Activated CD8-positive, alpha-beta T cell treated with anti-CD3 and anti-CD28 coated beads, Interleukin-2, amount 10 ng/mL, durations not matched to agents 7 days and 5 days (primary cell): Measurements from ENCODE around the gene CACNB1. TPM values are rescaled to one million over a fixed set of nuclear protein-coding genes. Genes with fewer than 3 reads are reported as not detected.

Experiments
- ATAC-seq: fragments of 150-1000 bp; cut with Tn5 transposase; one replicate; pipeline ENCODE4 v1.10.0; 2021; ENCODE audit warnings: moderate library complexity
- CTCF ChIA-PET: fragments of 350-600 bp; sonication (Branson Sonifier 250); formaldehyde crosslinking; loops from one replicate; lab custom pipeline; 2021; ENCODE audit warnings: antibody characterized with exemption; lab: Charles Lee
- POLR2A ChIA-PET: fragments of 350-600 bp; sonication (Branson Sonifier 250); formaldehyde crosslinking; loops from one replicate; lab custom pipeline; 2021; ENCODE audit warnings: antibody characterized with exemption; lab: Charles Lee
- DNase-seq: peaks from one replicate; pipeline ENCODE4 v3.0.0-alpha.2; 2020
- H3K27ac Mint-ChIP-seq: one replicate; pipeline ENCODE4 v1.8.0; 2021; ENCODE audit warnings: mild to moderate bottlenecking, mixed read lengths
- H3K27me3 Mint-ChIP-seq: one replicate; pipeline ENCODE4 v1.8.0; 2021; ENCODE audit warnings: low read depth, mixed read lengths
- H3K36me3 Mint-ChIP-seq: one replicate; pipeline ENCODE4 v1.8.0; 2021; ENCODE audit warnings: low read depth, mixed read lengths
- H3K4me1 Mint-ChIP-seq: one replicate; pipeline ENCODE4 v1.8.0; 2021; ENCODE audit warnings: low read depth, mixed read lengths
- H3K4me3 Mint-ChIP-seq: one replicate; pipeline ENCODE4 v1.8.0; 2021; ENCODE audit warnings: mild to moderate bottlenecking, mixed read lengths
- H3K9me3 Mint-ChIP-seq: one replicate; pipeline ENCODE4 v1.8.0; 2022; ENCODE audit warnings: mixed read lengths; ENCODE audit not compliant: insufficient read depth
- total RNA-seq, 2 experiments: library from RNA; stranded (reverse); gene quantifications; one replicate each; pipeline ENCODE4 v1.2.3, GENCODE V29; 2021

The CACNB1 gene
- total RNA-seq, 2 experiments from 2014 or later = 22.1 to 23.2 TPM

DNA sequence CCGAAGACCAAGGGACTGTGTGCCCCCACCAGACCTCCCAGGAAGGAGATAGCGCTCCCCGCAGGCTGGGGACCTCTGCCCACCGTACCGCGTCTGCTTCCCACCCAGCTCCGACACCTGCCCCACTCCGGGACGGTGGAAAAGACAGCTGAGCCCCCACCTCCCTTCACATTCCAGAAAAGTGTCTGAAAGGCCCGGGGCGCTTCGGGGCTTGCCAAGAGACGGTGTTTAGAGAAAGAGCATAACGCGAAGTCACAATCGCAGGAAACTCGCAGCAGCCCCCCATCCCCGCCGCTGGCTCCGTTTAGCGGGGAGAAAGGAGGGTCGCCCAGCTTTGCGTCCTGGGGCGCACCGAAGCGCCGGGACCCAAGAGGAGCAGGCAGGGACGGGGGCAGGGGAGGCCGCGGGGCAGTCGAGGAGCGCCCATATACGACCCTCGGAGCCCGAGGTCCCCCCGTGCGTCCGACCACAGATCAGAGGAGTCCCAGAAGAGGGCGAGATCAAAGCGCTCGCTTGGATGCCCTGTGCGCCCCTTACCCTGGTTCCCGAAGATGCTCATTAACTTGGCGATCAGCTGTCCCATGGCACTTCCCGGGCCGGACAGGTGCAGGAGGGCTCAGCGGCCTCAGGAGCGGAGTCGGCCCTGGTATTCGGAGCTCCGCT is 32.2 kb downstream of the CACNB1 start:
- peak; percentile 37 for ATAC-seq
- H3K4me3 Mint-ChIP-seq = peak overlapping the region; percentile 83
- CTCF ChIA-PET = interaction anchor here (0.5 to 9.0 kb wide), 77 partner anchors 9 to 797 kb away, joined by 3 to 188 read pairs (median 4); partner anchors contain the start of genes FBXO47, LASP1NB, PLXDC1 and RPL19
- H3K27me3 Mint-ChIP-seq = peaks cover 17% of the 10 kb centered on the region
- H3K4me1 Mint-ChIP-seq = peaks cover 43% of the 10 kb centered on the region
- no peak for DNase-seq
- H3K36me3 Mint-ChIP-seq = peaks cover 5% of the 10 kb centered on the region
- POLR2A ChIA-PET = interaction anchor here (1.2 to 1.4 kb wide), 2 partner anchors 9 to 11 kb away, joined by 6 to 7 read pairs; no protein-coding TSS in a partner anchor
- peak overlapping the region; percentile 60 for H3K27ac Mint-ChIP-seq
- peaks cover 4% of the 10 kb centered on the region for H3K9me3 Mint-ChIP-seq

DNA sequence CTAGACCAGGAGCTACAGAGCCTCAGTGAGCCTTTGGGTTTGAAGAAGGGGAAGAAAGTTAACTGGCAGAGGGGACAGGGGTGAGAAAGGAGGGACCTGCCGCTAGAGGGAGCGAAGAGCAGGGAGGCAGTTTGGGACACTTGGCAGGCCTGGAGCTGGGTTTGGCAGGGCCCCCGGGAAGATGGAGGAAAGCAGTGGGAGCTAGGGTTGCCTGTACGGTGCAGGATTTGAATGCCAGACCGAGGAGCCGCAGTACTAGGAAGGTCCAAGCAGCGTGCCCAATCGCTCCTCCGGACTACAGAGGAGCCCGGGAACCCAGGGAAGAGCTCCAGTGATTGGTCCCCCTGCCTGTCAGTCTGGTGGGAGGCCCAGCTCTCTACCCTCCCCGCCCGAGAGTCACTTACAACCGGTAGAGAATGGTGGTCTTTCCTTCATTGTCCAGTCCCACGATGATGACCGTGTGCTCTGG is 32.8 kb downstream of the CACNB1 start:
- Mint-ChIP-seq H3K36me3 (peaks cover 5% of the 10 kb centered on the region), H3K9me3 (peaks cover 4% of the 10 kb centered on the region), H3K27ac (peak overlapping the region; percentile 60), H3K27me3 (peaks cover 17% of the 10 kb centered on the region), H3K4me3 (peak overlapping the region; percentile 83), H3K4me1 (peaks cover 40% of the 10 kb centered on the region)
- ChIA-PET POLR2A (interaction anchor here (1.2 to 1.4 kb wide), 2 partner anchors 9 to 11 kb away, joined by 6 to 7 read pairs; no protein-coding TSS in a partner anchor), CTCF (interaction anchor here (0.5 to 9.0 kb wide), 79 partner anchors 9 to 797 kb away, joined by 3 to 188 read pairs (median 4); partner anchors contain the start of genes FBXO47, LASP1NB, PLXDC1 and RPL19)
- DNase-seq (peak; percentile 88), ATAC-seq (peak; percentile 96)

GRCh38 chr17:39161962-39162361 is 35.5 kb downstream of the CACNB1 start:
- no peak overlapping the region for H3K27ac Mint-ChIP-seq
- ATAC-seq (no peak), DNase-seq (no peak)
- no peak overlapping the region for H3K4me3 Mint-ChIP-seq
- peaks cover 20% of the 10 kb centered on the region for H3K4me1 Mint-ChIP-seq
- POLR2A ChIA-PET = no interaction called here
- no peaks in the 10 kb centered on the region for H3K9me3 Mint-ChIP-seq
- no peaks in the 10 kb centered on the region for H3K36me3 Mint-ChIP-seq
- CTCF ChIA-PET = interaction anchor here (1.1 to 9.0 kb wide), 4 partner anchors 9 to 179 kb away, joined by 3 to 188 read pairs (median 52); no protein-coding TSS in a partner anchor
- H3K27me3 Mint-ChIP-seq = peaks cover 10% of the 10 kb centered on the region

GRCh38 chr17:39158623-39159022 is 38.8 kb downstream of the CACNB1 start:
- H3K4me3 Mint-ChIP-seq = no peak overlapping the region
- no peak overlapping the region for H3K27ac Mint-ChIP-seq

DNA sequence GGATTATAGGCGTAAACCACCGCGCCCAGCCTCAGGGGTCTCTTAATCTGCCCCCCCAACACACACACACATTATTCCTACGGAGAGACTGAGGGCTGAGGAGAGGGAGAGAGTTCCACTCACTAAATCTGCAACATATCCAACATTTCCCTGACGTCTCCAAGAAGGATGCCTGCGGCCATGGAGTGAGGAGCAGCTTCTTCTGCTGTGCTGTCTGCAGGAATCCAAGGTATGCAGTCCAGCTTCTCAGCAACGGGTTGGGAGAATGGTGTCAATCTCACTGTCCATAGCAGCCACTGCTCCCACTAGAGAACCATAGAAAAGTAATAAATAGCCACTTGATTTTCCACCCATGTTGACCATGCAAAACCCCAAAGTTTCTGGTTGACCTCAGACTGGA is 41.0 kb downstream of the CACNB1 start:
- CTCF ChIA-PET = interaction anchor here (1.4 to 2.2 kb wide), 2 partner anchors 8 to 19 kb away, joined by 4 read pairs; no protein-coding TSS in a partner anchor
- ATAC-seq (no peak), DNase-seq (no peak)
- peaks cover 2% of the 10 kb centered on the region for H3K27me3 Mint-ChIP-seq
- POLR2A ChIA-PET = no interaction called here
- no peak overlapping the region for H3K27ac Mint-ChIP-seq
- H3K9me3 Mint-ChIP-seq = no peaks in the 10 kb centered on the region
- no peak overlapping the region for H3K4me3 Mint-ChIP-seq
- peaks cover 8% of the 10 kb centered on the region for H3K36me3 Mint-ChIP-seq
- peaks cover 27% of the 10 kb centered on the region for H3K4me1 Mint-ChIP-seq

More at GRCh38 chr17:39158623-39159022, 38.8 kb downstream of the CACNB1 start:
- H3K9me3 Mint-ChIP-seq = no peaks in the 10 kb centered on the region
- no peaks in the 10 kb centered on the region for H3K27me3 Mint-ChIP-seq
- no peak for ATAC-seq
- DNase-seq = no peak
- POLR2A ChIA-PET = no interaction called here
- peaks cover 8% of the 10 kb centered on the region for H3K4me1 Mint-ChIP-seq
- CTCF ChIA-PET = interaction anchor here (0.6 to 1.3 kb wide), 5 partner anchors 14 to 175 kb away, joined by 3 to 7 read pairs (median 3); no protein-coding TSS in a partner anchor
- H3K36me3 Mint-ChIP-seq = peaks cover 6% of the 10 kb centered on the region

DNA sequence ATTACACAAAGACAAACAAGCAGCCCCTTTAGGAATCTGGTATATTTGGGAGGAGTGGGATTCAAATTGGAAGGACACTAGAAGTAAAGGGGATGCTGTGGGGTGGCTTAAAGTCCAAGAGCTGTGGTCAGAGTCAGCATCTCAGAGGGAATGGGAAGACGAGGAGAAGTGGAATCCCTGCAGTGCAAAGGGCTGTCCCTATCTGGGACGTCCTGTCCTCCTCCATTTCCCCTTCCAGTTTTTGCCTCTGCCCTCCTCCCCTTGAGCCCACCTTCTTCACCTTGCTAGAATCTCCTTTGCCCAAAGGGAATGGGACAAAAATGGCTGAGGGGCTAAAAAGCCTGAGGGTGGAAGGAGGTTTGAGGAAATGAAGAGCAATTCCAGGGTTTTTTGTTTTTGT is 41.8 kb downstream of the CACNB1 start:
- CTCF ChIA-PET = interaction anchor here (2.2 kb wide), 1 partner anchor 9 kb away, joined by 4 read pairs; no protein-coding TSS in a partner anchor
- peaks cover 6% of the 10 kb centered on the region for H3K27me3 Mint-ChIP-seq
- H3K9me3 Mint-ChIP-seq = no peaks in the 10 kb centered on the region
- H3K4me1 Mint-ChIP-seq = peaks cover 29% of the 10 kb centered on the region
- POLR2A ChIA-PET = no interaction called here
- H3K4me3 Mint-ChIP-seq = no peak overlapping the region
- H3K27ac Mint-ChIP-seq = no peak overlapping the region
- ATAC-seq (no peak), DNase-seq (no peak)
- peaks cover 8% of the 10 kb centered on the region for H3K36me3 Mint-ChIP-seq

DNA sequence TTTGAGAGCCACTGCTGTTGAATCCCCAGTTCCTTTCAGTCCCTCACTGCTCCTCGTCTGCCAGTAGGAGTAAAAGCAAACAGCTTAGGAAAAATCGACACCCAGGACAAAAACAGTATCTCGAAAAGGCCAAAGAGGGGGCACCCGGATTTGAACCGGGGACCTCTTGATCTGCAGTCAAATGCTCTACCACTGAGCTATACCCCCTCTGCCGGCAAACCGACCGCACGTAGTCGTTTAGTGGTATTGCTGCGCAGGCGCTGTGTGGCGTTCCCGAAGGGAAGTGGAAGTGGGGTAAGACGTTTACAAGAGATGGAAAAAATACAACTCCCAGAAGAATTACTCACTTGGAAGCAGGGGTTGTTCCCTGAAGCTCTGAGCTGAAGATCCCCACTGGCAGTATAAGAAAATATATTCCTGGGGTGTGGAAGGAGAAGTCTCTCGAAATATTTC is 43.8 kb downstream of the CACNB1 start:
- ChIA-PET POLR2A (interaction anchor here (0.8 to 2.5 kb wide), 15 partner anchors 10 to 329 kb away, joined by 3 to 18 read pairs (median 4); partner anchors contain the start of genes CWC25, LASP1, RPL19 and RPL23), CTCF (interaction anchor here (0.6 to 8.7 kb wide), 56 partner anchors 8 to 401 kb away, joined by 3 to 289 read pairs (median 6); partner anchors contain the start of genes ARL5C, FBXO47, LASP1 and LASP1NB)
- H3K36me3 Mint-ChIP-seq = peaks cover 8% of the 10 kb centered on the region
- peak overlapping the region; percentile 98 for H3K4me3 Mint-ChIP-seq
- ATAC-seq (peak; percentile 62), DNase-seq (peak; percentile 93)
- H3K27me3 Mint-ChIP-seq = peaks cover 23% of the 10 kb centered on the region
- H3K4me1 Mint-ChIP-seq = peaks cover 35% of the 10 kb centered on the region
- peak overlapping the region; percentile 93 for H3K27ac Mint-ChIP-seq
- H3K9me3 Mint-ChIP-seq = no peaks in the 10 kb centered on the region

- no peaks in the 10 kb centered on the region for H3K9me3 Mint-ChIP-seq
- DNase-seq (peak; percentile 44), ATAC-seq (no peak)
- CTCF ChIA-PET = interaction anchor here (0.6 to 8.7 kb wide), 52 partner anchors 8 to 400 kb away, joined by 3 to 289 read pairs (median 6); partner anchors contain the start of genes ARL5C, FBXO47, LASP1 and LASP1NB
- peak overlapping the region; percentile 98 for H3K4me3 Mint-ChIP-seq
- peaks cover 23% of the 10 kb centered on the region for H3K27me3 Mint-ChIP-seq
- peaks cover 35% of the 10 kb centered on the region for H3K4me1 Mint-ChIP-seq
- H3K27ac Mint-ChIP-seq = peak overlapping the region; percentile 93
- H3K36me3 Mint-ChIP-seq = peaks cover 8% of the 10 kb centered on the region
- POLR2A ChIA-PET = interaction anchor here (0.7 to 2.5 kb wide), 12 partner anchors 9 to 298 kb away, joined by 3 to 18 read pairs (median 4); partner anchors contain the start of genes LASP1 and RPL23
Measured at GRCh38 chr17:39151943-39152818, 45.3 kb downstream of the CACNB1 start.

GRCh38 chr17:39151150-39151942 is 46.1 kb downstream of the CACNB1 start, which contains the start of gene PLXDC1:
Gene PLXDC1, minus strand, starts transcription at chr17:39151637. Its CDS starts 200 bp downstream, at chr17:39151437.
- Mint-ChIP-seq H3K9me3 (no peaks in the 10 kb centered on the region), H3K27ac (peak within 1 kb of the TSS; percentile 93), H3K27me3 (peaks cover 23% of the 10 kb centered on the region), H3K36me3 (peaks cover 8% of the 10 kb centered on the region), H3K4me3 (peak within 1 kb of the TSS; percentile 98), H3K4me1 (peaks cover 35% of the 10 kb centered on the region)
- POLR2A ChIA-PET = interaction anchor here (1.1 kb wide), 1 partner anchor 168 kb away, joined by 5 read pairs; no protein-coding TSS in a partner anchor
- CTCF ChIA-PET = interaction anchor here (0.8 to 8.7 kb wide), 14 partner anchors 16 to 282 kb away, joined by 3 to 289 read pairs (median 10); partner anchors contain the start of genes ARL5C and LASP1
- ATAC-seq (no peak), DNase-seq (no peak)

GRCh38 chr17:39150795-39151149 is 46.7 kb downstream of the CACNB1 start:
- no peak overlapping the region for H3K27ac Mint-ChIP-seq
- peaks cover 8% of the 10 kb centered on the region for H3K36me3 Mint-ChIP-seq
- ChIA-PET CTCF (interaction anchor here (1.0 to 8.7 kb wide), 8 partner anchors 16 to 174 kb away, joined by 3 to 289 read pairs (median 42); partner anchors contain the start of gene ARL5C), POLR2A (no interaction called here)
- no peak for ATAC-seq
- peaks cover 35% of the 10 kb centered on the region for H3K4me1 Mint-ChIP-seq
- no peak for DNase-seq
- peaks cover 23% of the 10 kb centered on the region for H3K27me3 Mint-ChIP-seq
- no peaks in the 10 kb centered on the region for H3K9me3 Mint-ChIP-seq
- H3K4me3 Mint-ChIP-seq = peak overlapping the region; percentile 52
